Rectal smooth muscle tissue (tissue), 1 donor: ENCODE measurements around the gene CELSR2.
"Not testable (repeated sequence)": the region's sequence is repeated elsewhere in the genome, so short reads cannot be mapped to it uniquely, and the experiment has no call there.

Experiments
- H3K27ac ChIP-seq: one replicate; pipeline ENCODE4 v1.7.0; 2013; ENCODE audit warnings: low read depth, low read length, inconsistent platforms
- H3K27me3 ChIP-seq: one replicate; pipeline ENCODE4 v1.7.0; 2013; ENCODE audit warnings: low read length; ENCODE audit not compliant: control insufficient read depth, insufficient read depth
- H3K36me3 ChIP-seq: one replicate; pipeline ENCODE4 v1.7.0; 2013; ENCODE audit warnings: low read length; ENCODE audit not compliant: control insufficient read depth, insufficient read depth
- H3K4me1 ChIP-seq: one replicate; pipeline ENCODE4 v1.7.0; 2013; ENCODE audit warnings: low read length; ENCODE audit not compliant: control insufficient read depth, insufficient read depth
- H3K4me3 ChIP-seq: one replicate; pipeline ENCODE4 v1.7.0; 2013; ENCODE audit warnings: low read length
- H3K9ac ChIP-seq: one replicate; pipeline ENCODE4 v1.7.0; 2013; ENCODE audit warnings: low read length

The CELSR2 gene

GRCh38 chr1:109304226-109304920 lies 55.0 kb downstream of the CELSR2 start:
- no peak overlapping the region for H3K27ac ChIP-seq
- no peak overlapping the region for H3K4me3 ChIP-seq
- no peak overlapping the region for H3K9ac ChIP-seq
- no peaks in the 10 kb centered on the region for H3K27me3 ChIP-seq
- H3K36me3 ChIP-seq = no peaks in the 10 kb centered on the region
- no peaks in the 10 kb centered on the region for H3K4me1 ChIP-seq

GRCh38 chr1:109305991-109306390 lies 56.7 kb downstream of the CELSR2 start:
- not testable (repeated sequence) for H3K27ac ChIP-seq, H3K27me3 ChIP-seq, H3K36me3 ChIP-seq, H3K4me3 ChIP-seq, H3K4me1 ChIP-seq, H3K9ac ChIP-seq

GRCh38 chr1:109306832-109307273 lies 57.5 kb downstream of the CELSR2 start, which contains the start of gene MYBPHL:
MYBPHL (minus strand) TSS chr1:109307011; CDS start chr1:109306991, 20 bp downstream.
- H3K27ac ChIP-seq = no peak within 1 kb of the TSS
- no peaks in the 10 kb centered on the region for H3K4me1 ChIP-seq
- no peaks in the 10 kb centered on the region for H3K27me3 ChIP-seq
- no peaks in the 10 kb centered on the region for H3K36me3 ChIP-seq
- H3K9ac ChIP-seq = no peak within 1 kb of the TSS
- no peak within 1 kb of the TSS for H3K4me3 ChIP-seq

- Histone ChIP-seq H3K9ac (no peak overlapping the region), H3K4me3 (no peak overlapping the region), H3K36me3 (no peaks in the 10 kb centered on the region), H3K4me1 (no peaks in the 10 kb centered on the region), H3K27me3 (no peaks in the 10 kb centered on the region), H3K27ac (no peak overlapping the region)
Observed at GRCh38 chr1:109307274-109308021, 58.1 kb downstream of the CELSR2 start.

- H3K27ac ChIP-seq = no peak overlapping the region
- no peaks in the 10 kb centered on the region for H3K36me3 ChIP-seq
- no peak overlapping the region for H3K4me3 ChIP-seq
- no peaks in the 10 kb centered on the region for H3K4me1 ChIP-seq
- no peaks in the 10 kb centered on the region for H3K27me3 ChIP-seq
- H3K9ac ChIP-seq = no peak overlapping the region
Observed at GRCh38 chr1:109309347-109309746, 60.0 kb downstream of the CELSR2 start.

GRCh38 chr1:109312246-109312645 lies 62.9 kb downstream of the CELSR2 start:
- H3K9ac ChIP-seq = no peak overlapping the region
- no peaks in the 10 kb centered on the region for H3K27me3 ChIP-seq
- H3K36me3 ChIP-seq = no peaks in the 10 kb centered on the region
- no peaks in the 10 kb centered on the region for H3K4me1 ChIP-seq
- no peak overlapping the region for H3K27ac ChIP-seq
- no peak overlapping the region for H3K4me3 ChIP-seq

GRCh38 chr1:109312978-109313775 lies 63.8 kb downstream of the CELSR2 start:
- H3K4me1 ChIP-seq = no peaks in the 10 kb centered on the region
- H3K27me3 ChIP-seq = no peaks in the 10 kb centered on the region
- no peak overlapping the region for H3K27ac ChIP-seq
- H3K4me3 ChIP-seq = no peak overlapping the region
- H3K9ac ChIP-seq = no peak overlapping the region
- H3K36me3 ChIP-seq = peaks cover 3% of the 10 kb centered on the region

GRCh38 chr1:109314795-109315194 lies 65.5 kb downstream of the CELSR2 start:
- Histone ChIP-seq H3K36me3 (peaks cover 10% of the 10 kb centered on the region), H3K4me1 (no peaks in the 10 kb centered on the region), H3K27ac (no peak overlapping the region)

GRCh38 chr1:109315288-109315687 lies 65.9 kb downstream of the CELSR2 start:
- Histone ChIP-seq H3K27me3 (no peaks in the 10 kb centered on the region), H3K27ac (no peak overlapping the region), H3K4me3 (no peak overlapping the region), H3K4me1 (no peaks in the 10 kb centered on the region), H3K36me3 (peaks cover 10% of the 10 kb centered on the region), H3K9ac (no peak overlapping the region)

More at GRCh38 chr1:109314795-109315194, 65.5 kb downstream of the CELSR2 start:
- Histone ChIP-seq H3K4me3 (no peak overlapping the region), H3K27me3 (no peaks in the 10 kb centered on the region), H3K9ac (no peak overlapping the region)

GRCh38 chr1:109316506-109316905 lies 67.2 kb downstream of the CELSR2 start:
- no peak overlapping the region for H3K9ac ChIP-seq
- no peak overlapping the region for H3K27ac ChIP-seq
- H3K36me3 ChIP-seq = peaks cover 15% of the 10 kb centered on the region
- no peaks in the 10 kb centered on the region for H3K4me1 ChIP-seq
- H3K4me3 ChIP-seq = no peak overlapping the region
- H3K27me3 ChIP-seq = no peaks in the 10 kb centered on the region

- Histone ChIP-seq H3K9ac (no peak overlapping the region), H3K4me3 (no peak overlapping the region), H3K27me3 (no peaks in the 10 kb centered on the region), H3K36me3 (peaks cover 17% of the 10 kb centered on the region), H3K27ac (no peak overlapping the region), H3K4me1 (no peaks in the 10 kb centered on the region)
Observed at GRCh38 chr1:109319114-109319513, 69.8 kb downstream of the CELSR2 start.

GRCh38 chr1:109322974-109323373 lies 73.6 kb downstream of the CELSR2 start:
- Histone ChIP-seq H3K4me3 (no peak overlapping the region), H3K36me3 (peaks cover 14% of the 10 kb centered on the region), H3K9ac (no peak overlapping the region), H3K27ac (no peak overlapping the region), H3K27me3 (no peaks in the 10 kb centered on the region), H3K4me1 (no peaks in the 10 kb centered on the region)
